AG04450 (cell line): Measurements from ENCODE around the gene FAM83D. TPM values are rescaled to one million over a fixed set of nuclear protein-coding genes. Genes with fewer than 3 reads are reported as not detected.

ENCODE experiments used
- CTCF ChIA-PET: fragments of 300-600, 350-600 bp; formaldehyde crosslinking; extraction: SDS; loops from one replicate; lab custom pipeline; 2022; ENCODE audit warnings: antibody characterized with exemption, inconsistent platforms; lab: Charles Lee
- POLR2A ChIA-PET: fragments of 350-600 bp; formaldehyde crosslinking; extraction: SDS; loops from one replicate; lab custom pipeline; 2021; ENCODE audit warnings: antibody characterized with exemption, inconsistent platforms; lab: Yijun Ruan, JAX
- DNase-seq: peaks from one replicate; pipeline ENCODE4 v3.0.0-alpha.2; 2011; ENCODE audit warnings: low read depth, low spot score
- H3K27ac ChIP-seq: one replicate; pipeline ENCODE4 v1.5.1; 2012; ENCODE audit warnings: low read depth, low read length, control low read depth
- H3K27me3 ChIP-seq: one replicate; pipeline ENCODE4 v1.6.0; 2012; ENCODE audit warnings: low read length; ENCODE audit not compliant: control insufficient read depth, insufficient read depth
- H3K4me3 ChIP-seq: 2 replicates; pipeline ENCODE4 v1.5.1; 2011; ENCODE audit warnings: mild to moderate bottlenecking, low read depth, low read length, control low read depth
- H3K9me3 ChIP-seq: 2 replicates; pipeline ENCODE4 v1.5.1; 2012; ENCODE audit warnings: low read length; ENCODE audit not compliant: control insufficient read depth, insufficient read depth
- polyA plus RNA-seq: library from polyadenylated mRNA; depleted of rRNA; stranded (reverse); fragments of >200 nt; gene quantifications from 2 replicates; pipeline ENCODE4 v1.2.3, GENCODE V29; 2011
- TF ChIP-seq, protein P1 (sequence below): IDR thresholded peaks from 2 replicates; pipeline ENCODE4 v1.5.1; 2011; ENCODE audit warnings: low read depth, low read length, control low read depth, inconsistent platforms

Gene FAM83D
- polyA plus RNA-seq, 1 experiment = 14.9 TPM

DNA sequence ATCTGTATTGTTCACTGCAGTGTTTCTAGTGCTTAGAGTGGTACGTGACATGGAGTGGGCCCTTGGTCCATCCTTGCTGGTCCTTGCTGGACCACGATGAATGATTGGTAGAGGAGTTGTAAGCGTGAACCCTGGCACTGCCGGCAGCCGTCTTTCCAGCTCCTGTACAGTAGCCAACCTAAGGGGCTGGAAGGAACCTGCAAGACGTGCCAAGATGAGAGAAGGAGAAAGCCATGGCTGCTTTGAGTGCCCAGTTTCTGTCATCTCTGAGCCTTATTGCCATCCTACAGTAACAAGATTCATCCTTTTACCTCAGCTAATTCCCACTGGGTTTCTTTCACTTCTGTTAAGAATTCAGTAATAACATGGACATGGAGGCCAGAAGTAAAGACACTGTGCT, 41.9 kb downstream of the FAM83D start:
- Histone ChIP-seq H3K27ac (no peak overlapping the region), H3K4me3 (no peak overlapping the region), H3K27me3 (no peaks in the 10 kb centered on the region), H3K9me3 (no peaks in the 10 kb centered on the region)
- POLR2A ChIA-PET = no interaction called here
- CTCF ChIA-PET = interaction anchor here (1.0 to 1.6 kb wide), 2 partner anchors 42 to 82 kb away, joined by 3 to 4 read pairs; partner anchors contain the start of gene FAM83D
- TF ChIP-seq, protein P1, sequence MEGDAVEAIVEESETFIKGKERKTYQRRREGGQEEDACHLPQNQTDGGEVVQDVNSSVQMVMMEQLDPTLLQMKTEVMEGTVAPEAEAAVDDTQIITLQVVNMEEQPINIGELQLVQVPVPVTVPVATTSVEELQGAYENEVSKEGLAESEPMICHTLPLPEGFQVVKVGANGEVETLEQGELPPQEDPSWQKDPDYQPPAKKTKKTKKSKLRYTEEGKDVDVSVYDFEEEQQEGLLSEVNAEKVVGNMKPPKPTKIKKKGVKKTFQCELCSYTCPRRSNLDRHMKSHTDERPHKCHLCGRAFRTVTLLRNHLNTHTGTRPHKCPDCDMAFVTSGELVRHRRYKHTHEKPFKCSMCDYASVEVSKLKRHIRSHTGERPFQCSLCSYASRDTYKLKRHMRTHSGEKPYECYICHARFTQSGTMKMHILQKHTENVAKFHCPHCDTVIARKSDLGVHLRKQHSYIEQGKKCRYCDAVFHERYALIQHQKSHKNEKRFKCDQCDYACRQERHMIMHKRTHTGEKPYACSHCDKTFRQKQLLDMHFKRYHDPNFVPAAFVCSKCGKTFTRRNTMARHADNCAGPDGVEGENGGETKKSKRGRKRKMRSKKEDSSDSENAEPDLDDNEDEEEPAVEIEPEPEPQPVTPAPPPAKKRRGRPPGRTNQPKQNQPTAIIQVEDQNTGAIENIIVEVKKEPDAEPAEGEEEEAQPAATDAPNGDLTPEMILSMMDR = no peak
- no peak for DNase-seq

DNA sequence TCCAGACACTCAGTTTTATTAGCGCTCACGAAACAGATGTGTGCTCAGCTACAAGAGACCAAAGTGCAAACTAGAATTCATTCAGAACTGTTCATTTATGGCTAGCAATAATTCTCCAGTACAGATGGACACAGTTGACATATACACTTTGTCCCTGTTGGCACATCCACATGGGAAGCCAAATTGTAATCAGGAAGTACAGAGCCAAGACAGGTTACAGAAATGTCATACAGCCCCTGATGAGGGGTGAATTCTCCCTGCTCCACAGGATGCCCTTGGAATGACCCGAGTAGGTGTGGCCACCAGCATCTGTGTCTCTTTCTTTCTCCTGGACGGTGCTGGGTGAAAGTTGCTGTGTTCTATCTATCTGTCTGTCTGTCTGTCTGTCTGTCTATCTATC, 43.5 kb downstream of the FAM83D start:
- POLR2A ChIA-PET = no interaction called here

DNA sequence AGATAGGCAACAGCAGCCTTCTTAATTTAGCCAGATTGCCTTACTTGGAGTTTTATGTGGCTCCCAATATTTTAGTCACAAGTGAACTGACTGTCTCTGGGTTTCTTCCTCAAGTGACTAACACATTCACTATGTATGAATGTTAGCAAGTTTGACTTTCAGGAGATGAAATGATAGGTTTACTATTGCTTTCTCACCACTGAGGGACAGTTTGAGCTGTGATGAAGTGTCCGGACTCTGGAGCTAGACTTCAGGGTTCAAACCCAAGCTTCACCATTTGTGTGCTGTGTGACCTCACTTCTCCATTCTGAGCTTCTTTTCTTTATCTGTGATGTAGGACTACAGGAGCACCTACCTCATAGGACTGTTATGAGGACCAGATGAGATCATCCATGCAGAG, 44.1 kb downstream of the FAM83D start:
- TF ChIP-seq, protein P1 = no peak
- DNase-seq = no peak
- H3K27me3 ChIP-seq = no peaks in the 10 kb centered on the region
- POLR2A ChIA-PET = interaction anchor here (0.7 to 1.2 kb wide), 2 partner anchors 8 to 68 kb away, joined by 3 read pairs; partner anchors contain the start of gene DHX35
- H3K9me3 ChIP-seq = no peaks in the 10 kb centered on the region
- CTCF ChIA-PET = interaction anchor here (0.5 to 1.4 kb wide), 5 partner anchors 8 to 80 kb away, joined by 3 to 6 read pairs (median 5); partner anchors contain the start of genes DHX35 and FAM83D
- no peak overlapping the region for H3K4me3 ChIP-seq
- peak overlapping the region; percentile 79 for H3K27ac ChIP-seq

More for the DNA sequence above, 43.5 kb downstream of the FAM83D start:
- no peak for DNase-seq
- peak overlapping the region; percentile 79 for H3K27ac ChIP-seq
- H3K9me3 ChIP-seq = no peaks in the 10 kb centered on the region
- H3K27me3 ChIP-seq = no peaks in the 10 kb centered on the region
- TF ChIP-seq, protein P1 = no peak
- no peak overlapping the region for H3K4me3 ChIP-seq
- CTCF ChIA-PET = interaction anchor here (0.5 to 1.4 kb wide), 2 partner anchors 78 to 80 kb away, joined by 4 to 6 read pairs; no protein-coding TSS in a partner anchor

DNA sequence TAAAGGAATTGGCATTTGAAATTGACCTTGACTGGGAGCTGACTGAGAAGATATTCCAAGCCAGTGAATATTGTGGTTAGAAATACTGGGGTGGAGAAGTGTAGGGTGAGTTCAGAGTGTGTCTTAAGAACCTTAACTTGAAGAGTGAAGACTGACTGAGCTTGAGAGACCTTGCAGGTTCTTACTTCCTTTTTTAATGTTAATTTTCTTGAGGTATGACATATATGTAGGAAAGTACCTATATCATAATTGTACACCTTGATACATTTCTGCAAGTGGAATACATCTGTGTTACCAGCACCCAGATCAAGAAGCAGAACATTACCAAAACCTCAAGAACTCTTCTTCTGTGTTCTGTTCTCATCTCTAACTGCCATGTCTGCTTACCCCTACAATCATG, 46.9 kb downstream of the FAM83D start:
- CTCF ChIA-PET = interaction anchor here (0.9 to 2.3 kb wide), 4 partner anchors 10 to 77 kb away, joined by 3 to 15 read pairs (median 8); partner anchors contain the start of gene DHX35
- TF ChIP-seq, protein P1 = no peak
- Histone ChIP-seq H3K9me3 (no peaks in the 10 kb centered on the region), H3K4me3 (no peak overlapping the region), H3K27me3 (no peaks in the 10 kb centered on the region), H3K27ac (no peak overlapping the region)
- no peak for DNase-seq
- POLR2A ChIA-PET = no interaction called here

DNA sequence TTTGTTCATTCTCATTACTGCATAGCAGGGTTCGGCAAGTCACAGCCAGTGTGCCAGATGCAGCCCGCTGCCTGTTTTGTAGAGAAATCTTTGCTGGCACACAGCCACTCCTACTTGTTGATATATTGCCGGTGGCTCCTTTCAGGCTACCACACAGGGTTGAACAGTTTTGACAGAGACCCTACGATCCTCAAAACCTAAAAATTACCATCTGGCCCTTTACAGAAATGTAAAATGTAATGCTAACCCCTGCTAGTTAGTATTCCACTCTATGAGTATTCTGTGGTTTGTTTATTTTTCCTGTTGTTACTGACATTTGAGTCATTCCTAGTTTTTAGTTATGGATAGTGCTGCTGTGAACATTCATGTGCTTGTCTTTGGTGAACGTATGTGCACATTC, 47.4 kb downstream of the FAM83D start:
- H3K27me3 ChIP-seq = no peaks in the 10 kb centered on the region
- H3K9me3 ChIP-seq = no peaks in the 10 kb centered on the region
- ChIA-PET POLR2A (interaction anchor here (1.1 kb wide), 1 partner anchor 10 kb away, joined by 3 read pairs; no protein-coding TSS in a partner anchor), CTCF (interaction anchor here (0.9 to 2.3 kb wide), 3 partner anchors 10 to 77 kb away, joined by 3 to 15 read pairs (median 12); partner anchors contain the start of gene DHX35)
- peak overlapping the region; percentile 68 for H3K27ac ChIP-seq
- peak overlapping the region; percentile 14 for H3K4me3 ChIP-seq
- TF ChIP-seq, protein P1 = no peak
- DNase-seq = no peak
